GM19023 (cell line): ENCODE measurements around the gene NPIPA7.
"Not testable (repeated sequence)": the region's sequence is repeated elsewhere in the genome, so short reads cannot be mapped to it uniquely, and the experiment has no call there.

ENCODE experiments used
- ATAC-seq: cut with Tn5 transposase; IDR thresholded peaks from one replicate; pipeline ENCODE4 v1.9.1; 2021; ENCODE audit warnings: mild to moderate bottlenecking, moderate library complexity; ENCODE audit not compliant: unreplicated experiment

Gene NPIPA7

GRCh38 chr16:16417914-16418544, 39.1 kb downstream of the NPIPA7 start:
- not testable (repeated sequence) for ATAC-seq

- ATAC-seq: not testable (repeated sequence)
These were observed 41.6 kb downstream of the NPIPA7 start for GRCh38 chr16:16420515-16420914.

GRCh38 chr16:16425146-16425545, 46.2 kb downstream of the NPIPA7 start:
- not testable (repeated sequence) for ATAC-seq

- not testable (repeated sequence) for ATAC-seq
These were observed 52.2 kb downstream of the NPIPA7 start for GRCh38 chr16:16431135-16431534.

GRCh38 chr16:16434711-16435110, 55.8 kb downstream of the NPIPA7 start:
- not testable (repeated sequence) for ATAC-seq

GRCh38 chr16:16441401-16441800, 62.5 kb downstream of the NPIPA7 start:
- not testable (repeated sequence) for ATAC-seq
